Measurements from ENCODE around the gene HSPA12A.

Gene HSPA12A

GRCh38 chr10:116757246-116757645 is 14.9 kb upstream of the HSPA12A start:
- no peak overlapping the region for H3K4me3 ChIP-seq (ENCODE audit: low read length in 2 of 2)
- peaks cover 10% of the 10 kb centered on the region for H3K4me1 ChIP-seq (ENCODE audit: control insufficient read depth, insufficient read depth, low read length)
- no peaks in the 10 kb centered on the region for H3K27me3 ChIP-seq (ENCODE audit: control insufficient read depth in 1 of 2, insufficient read depth in 2 of 2, low read length in 2 of 2)
- H3K9ac ChIP-seq (ENCODE audit: low read length in 2 of 2) = no peak overlapping the region
- no peaks in the 10 kb centered on the region for H3K36me3 ChIP-seq (ENCODE audit: control insufficient read depth in 2 of 2, insufficient read depth in 2 of 2, low read length in 2 of 2)
- peak overlapping the region; percentile 70 for H3K27ac ChIP-seq (ENCODE audit: low read length)
- no peaks in the 10 kb centered on the region for H3K9me3 ChIP-seq (ENCODE audit: control insufficient read depth in 2 of 2, low read length in 2 of 2)

GRCh38 chr10:116756277-116756676 is 13.9 kb upstream of the HSPA12A start:
- Histone ChIP-seq H3K9me3 (ENCODE audit: control insufficient read depth in 2 of 2, low read length in 2 of 2) (no peaks in the 10 kb centered on the region), H3K27ac (ENCODE audit: low read length) (peak overlapping the region; percentile 70), H3K4me1 (ENCODE audit: control insufficient read depth, insufficient read depth, low read length) (peaks cover 10% of the 10 kb centered on the region), H3K36me3 (ENCODE audit: control insufficient read depth in 2 of 2, insufficient read depth in 2 of 2, low read length in 2 of 2) (no peaks in the 10 kb centered on the region), H3K4me3 (ENCODE audit: low read length in 2 of 2) (no peak overlapping the region), H3K27me3 (ENCODE audit: control insufficient read depth in 1 of 2, insufficient read depth in 2 of 2, low read length in 2 of 2) (no peaks in the 10 kb centered on the region), H3K9ac (ENCODE audit: low read length in 2 of 2) (peak overlapping the region; percentile 22 to 31)

- Histone ChIP-seq H3K4me3 (ENCODE audit: low read length in 2 of 2) (no peak overlapping the region), H3K27ac (ENCODE audit: low read length) (no peak overlapping the region), H3K9ac (ENCODE audit: low read length in 2 of 2) (no peak overlapping the region)
These were observed 11.4 kb upstream of the HSPA12A start for GRCh38 chr10:116753759-116754158.

GRCh38 chr10:116752969-116753665 is 10.8 kb upstream of the HSPA12A start:
- no peak overlapping the region for H3K27ac ChIP-seq (ENCODE audit: low read length)
- no peaks in the 10 kb centered on the region for H3K27me3 ChIP-seq (ENCODE audit: control insufficient read depth in 1 of 2, insufficient read depth in 2 of 2, low read length in 2 of 2)
- no peaks in the 10 kb centered on the region for H3K9me3 ChIP-seq (ENCODE audit: control insufficient read depth in 2 of 2, low read length in 2 of 2)
- H3K36me3 ChIP-seq (ENCODE audit: control insufficient read depth in 2 of 2, insufficient read depth in 2 of 2, low read length in 2 of 2) = no peaks in the 10 kb centered on the region
- no peak overlapping the region for H3K9ac ChIP-seq (ENCODE audit: low read length in 2 of 2)
- no peak overlapping the region for H3K4me3 ChIP-seq (ENCODE audit: low read length in 2 of 2)
- H3K4me1 ChIP-seq (ENCODE audit: control insufficient read depth, insufficient read depth, low read length) = peaks cover 10% of the 10 kb centered on the region

More at GRCh38 chr10:116753759-116754158, 11.4 kb upstream of the HSPA12A start:
- no peaks in the 10 kb centered on the region for H3K36me3 ChIP-seq (ENCODE audit: control insufficient read depth in 2 of 2, insufficient read depth in 2 of 2, low read length in 2 of 2)
- H3K27me3 ChIP-seq (ENCODE audit: control insufficient read depth in 1 of 2, insufficient read depth in 2 of 2, low read length in 2 of 2) = no peaks in the 10 kb centered on the region
- peaks cover 10% of the 10 kb centered on the region for H3K4me1 ChIP-seq (ENCODE audit: control insufficient read depth, insufficient read depth, low read length)
- H3K9me3 ChIP-seq (ENCODE audit: control insufficient read depth in 2 of 2, low read length in 2 of 2) = no peaks in the 10 kb centered on the region

- H3K9me3 ChIP-seq (ENCODE audit: control insufficient read depth in 2 of 2, low read length in 2 of 2) = no peaks in the 10 kb centered on the region
- H3K9ac ChIP-seq (ENCODE audit: low read length in 2 of 2) = no peak overlapping the region
- H3K27ac ChIP-seq (ENCODE audit: low read length) = no peak overlapping the region
- H3K4me1 ChIP-seq (ENCODE audit: control insufficient read depth, insufficient read depth, low read length) = peaks cover 10% of the 10 kb centered on the region
- H3K4me3 ChIP-seq (ENCODE audit: low read length in 2 of 2) = no peak overlapping the region
- H3K27me3 ChIP-seq (ENCODE audit: control insufficient read depth in 1 of 2, insufficient read depth in 2 of 2, low read length in 2 of 2) = no peaks in the 10 kb centered on the region
- no peaks in the 10 kb centered on the region for H3K36me3 ChIP-seq (ENCODE audit: control insufficient read depth in 2 of 2, insufficient read depth in 2 of 2, low read length in 2 of 2)
These were observed 10.2 kb upstream of the HSPA12A start for GRCh38 chr10:116752563-116752962.

GRCh38 chr10:116748471-116748870 is 6.1 kb upstream of the HSPA12A start:
- Histone ChIP-seq H3K9me3 (ENCODE audit: control insufficient read depth in 2 of 2, low read length in 2 of 2) (no peaks in the 10 kb centered on the region), H3K36me3 (ENCODE audit: control insufficient read depth in 2 of 2, insufficient read depth in 2 of 2, low read length in 2 of 2) (no peaks in the 10 kb centered on the region), H3K27ac (ENCODE audit: low read length) (no peak overlapping the region), H3K9ac (ENCODE audit: low read length in 2 of 2) (no peak overlapping the region), H3K4me3 (ENCODE audit: low read length in 2 of 2) (no peak overlapping the region), H3K27me3 (ENCODE audit: control insufficient read depth in 1 of 2, insufficient read depth in 2 of 2, low read length in 2 of 2) (no peaks in the 10 kb centered on the region), H3K4me1 (ENCODE audit: control insufficient read depth, insufficient read depth, low read length) (peaks cover 4% of the 10 kb centered on the region)

- Histone ChIP-seq H3K4me1 (ENCODE audit: control insufficient read depth, insufficient read depth, low read length) (peaks cover 6% of the 10 kb centered on the region), H3K36me3 (ENCODE audit: control insufficient read depth in 2 of 2, insufficient read depth in 2 of 2, low read length in 2 of 2) (no peaks in the 10 kb centered on the region), H3K4me3 (ENCODE audit: low read length in 2 of 2) (no peak overlapping the region), H3K27me3 (ENCODE audit: control insufficient read depth in 1 of 2, insufficient read depth in 2 of 2, low read length in 2 of 2) (no peaks in the 10 kb centered on the region), H3K27ac (ENCODE audit: low read length) (no peak overlapping the region), H3K9me3 (ENCODE audit: control insufficient read depth in 2 of 2, low read length in 2 of 2) (no peaks in the 10 kb centered on the region), H3K9ac (ENCODE audit: low read length in 2 of 2) (no peak overlapping the region)
These were observed 5.7 kb upstream of the HSPA12A start for GRCh38 chr10:116748041-116748440.

GRCh38 chr10:116747325-116747724 is 5.0 kb upstream of the HSPA12A start:
- H3K27me3 ChIP-seq (ENCODE audit: control insufficient read depth in 1 of 2, insufficient read depth in 2 of 2, low read length in 2 of 2) = no peaks in the 10 kb centered on the region
- H3K36me3 ChIP-seq (ENCODE audit: control insufficient read depth in 2 of 2, insufficient read depth in 2 of 2, low read length in 2 of 2) = no peaks in the 10 kb centered on the region
- H3K9ac ChIP-seq (ENCODE audit: low read length in 2 of 2) = no peak overlapping the region
- H3K4me3 ChIP-seq (ENCODE audit: low read length in 2 of 2) = no peak overlapping the region
- no peaks in the 10 kb centered on the region for H3K9me3 ChIP-seq (ENCODE audit: control insufficient read depth in 2 of 2, low read length in 2 of 2)
- no peak overlapping the region for H3K27ac ChIP-seq (ENCODE audit: low read length)
- H3K4me1 ChIP-seq (ENCODE audit: control insufficient read depth, insufficient read depth, low read length) = peaks cover 6% of the 10 kb centered on the region

GRCh38 chr10:116744885-116745284 is 2.5 kb upstream of the HSPA12A start:
- H3K4me3 ChIP-seq (ENCODE audit: low read length in 2 of 2) = no peak overlapping the region
- H3K4me1 ChIP-seq (ENCODE audit: control insufficient read depth, insufficient read depth, low read length) = peaks cover 15% of the 10 kb centered on the region
- H3K27ac ChIP-seq (ENCODE audit: low read length) = no peak overlapping the region
- no peaks in the 10 kb centered on the region for H3K36me3 ChIP-seq (ENCODE audit: control insufficient read depth in 2 of 2, insufficient read depth in 2 of 2, low read length in 2 of 2)
- no peaks in the 10 kb centered on the region for H3K9me3 ChIP-seq (ENCODE audit: control insufficient read depth in 2 of 2, low read length in 2 of 2)
- no peaks in the 10 kb centered on the region for H3K27me3 ChIP-seq (ENCODE audit: control insufficient read depth in 1 of 2, insufficient read depth in 2 of 2, low read length in 2 of 2)
- H3K9ac ChIP-seq (ENCODE audit: low read length in 2 of 2) = no peak overlapping the region

GRCh38 chr10:116744163-116744753 is 1.9 kb upstream of the HSPA12A start:
- H3K9ac ChIP-seq (ENCODE audit: low read length in 2 of 2) = no peak overlapping the region
- H3K27ac ChIP-seq (ENCODE audit: low read length) = no peak overlapping the region
- H3K9me3 ChIP-seq (ENCODE audit: control insufficient read depth in 2 of 2, low read length in 2 of 2) = no peaks in the 10 kb centered on the region
- no peak overlapping the region for H3K4me3 ChIP-seq (ENCODE audit: low read length in 2 of 2)
- peaks cover 17% of the 10 kb centered on the region for H3K4me1 ChIP-seq (ENCODE audit: control insufficient read depth, insufficient read depth, low read length)
- H3K36me3 ChIP-seq (ENCODE audit: control insufficient read depth in 2 of 2, insufficient read depth in 2 of 2, low read length in 2 of 2) = no peaks in the 10 kb centered on the region
- H3K27me3 ChIP-seq (ENCODE audit: control insufficient read depth in 1 of 2, insufficient read depth in 2 of 2, low read length in 2 of 2) = no peaks in the 10 kb centered on the region

All from stomach smooth muscle (tissue), 2 donors.